ENCODE results near the gene ZNF763. TPM values are rescaled to one million over a fixed set of nuclear protein-coding genes. Genes with fewer than 3 reads are reported as not detected.

The ZNF763 gene
- total RNA-seq, 1 experiment from 2014 or later = 0.77 TPM

GRCh38 chr19:11948646-11949045 is 16.2 kb upstream of the ZNF763 start:
- H4K8ac ChIP-seq (replicated peaks; ENCODE audit: insufficient read length, low read depth, low read length) = no peak overlapping the region
- no peak overlapping the region for H2BK12ac ChIP-seq (ENCODE audit: insufficient read length, low read depth, low read length)
- no peak overlapping the region for H2BK5ac ChIP-seq (ENCODE audit: insufficient read length, low read length)
- no peak overlapping the region for H2BK20ac ChIP-seq (ENCODE audit: low read depth, low read length, poor library complexity, severe bottlenecking)
- Mint-ChIP-seq H3K4me3 (no peak overlapping the region), H3K9me3 (peaks cover 99% of the 10 kb centered on the region in 2 experiments), H3K27ac (no peak overlapping the region), H3K4me1 (no peaks in the 10 kb centered on the region), H3K27me3 (ENCODE audit: low read depth) (peaks cover 4% of the 10 kb centered on the region), H3K36me3 (ENCODE audit: insufficient read depth in 1 of 3, low read depth in 3 of 3) (peaks cover 91 to 96% (median 91%) of the 10 kb centered on the region in 3 experiments)
- H3K9ac ChIP-seq (ENCODE audit: extremely low read depth, insufficient read length, low read length) = no peak overlapping the region
- no peaks in the 10 kb centered on the region for H3K79me2 ChIP-seq (ENCODE audit: insufficient read depth, low read length)
- no peak overlapping the region for H3K23ac ChIP-seq (ENCODE audit: insufficient read length, low read depth, low read length)
- H3K9me3 ChIP-seq (ENCODE audit: control insufficient read depth, low read depth, low read length) = peaks cover 96% of the 10 kb centered on the region
- H3K79me1 ChIP-seq (ENCODE audit: insufficient read depth, low read depth, low read length, poor library complexity, severe bottlenecking) = no peaks in the 10 kb centered on the region
- no peak for DNase-seq
- H2BK15ac ChIP-seq (ENCODE audit: low read depth, low read length) = no peak overlapping the region
- H3K27me3 ChIP-seq (ENCODE audit: insufficient read depth, low read length) = no peaks in the 10 kb centered on the region
- H4K91ac ChIP-seq (ENCODE audit: insufficient read length, low read depth, low read length) = no peak overlapping the region
- H2BK120ac ChIP-seq (ENCODE audit: low read depth, low read length, poor library complexity, severe bottlenecking) = no peak overlapping the region
- H3K4me1 ChIP-seq (ENCODE audit: insufficient read depth, low read length) = no peaks in the 10 kb centered on the region
- H3K23me2 ChIP-seq (ENCODE audit: insufficient read length, low read depth, low read length, poor library complexity, severe bottlenecking) = no peaks in the 10 kb centered on the region
- H3T11ph ChIP-seq (ENCODE audit: low read length) = no peak overlapping the region
- no CpG with 5 or more reads among the region's 3 CpGs for WGBS (ENCODE audit: extremely low coverage, insufficient read length, low lambda C conversion rate)
- no peak overlapping the region for H3K18ac ChIP-seq (ENCODE audit: insufficient read length, low read depth, low read length)
- H3K4me2 ChIP-seq (ENCODE audit: insufficient read depth, insufficient read length, low read length) = no peak overlapping the region
- no peak overlapping the region for H3K4ac ChIP-seq (ENCODE audit: low read depth, low read length)
- H3K14ac ChIP-seq (ENCODE audit: insufficient read depth, low read length) = no peak overlapping the region
- H4K20me1 ChIP-seq (ENCODE audit: control insufficient read depth, insufficient read depth, insufficient read length) = no peaks in the 10 kb centered on the region
- no peak overlapping the region for H3K56ac ChIP-seq (ENCODE audit: insufficient read length, low read depth, low read length)
- H4K5ac ChIP-seq (ENCODE audit: insufficient read length, low read depth, low read length) = no peak overlapping the region
- TF ChIP-seq, protein P1, sequence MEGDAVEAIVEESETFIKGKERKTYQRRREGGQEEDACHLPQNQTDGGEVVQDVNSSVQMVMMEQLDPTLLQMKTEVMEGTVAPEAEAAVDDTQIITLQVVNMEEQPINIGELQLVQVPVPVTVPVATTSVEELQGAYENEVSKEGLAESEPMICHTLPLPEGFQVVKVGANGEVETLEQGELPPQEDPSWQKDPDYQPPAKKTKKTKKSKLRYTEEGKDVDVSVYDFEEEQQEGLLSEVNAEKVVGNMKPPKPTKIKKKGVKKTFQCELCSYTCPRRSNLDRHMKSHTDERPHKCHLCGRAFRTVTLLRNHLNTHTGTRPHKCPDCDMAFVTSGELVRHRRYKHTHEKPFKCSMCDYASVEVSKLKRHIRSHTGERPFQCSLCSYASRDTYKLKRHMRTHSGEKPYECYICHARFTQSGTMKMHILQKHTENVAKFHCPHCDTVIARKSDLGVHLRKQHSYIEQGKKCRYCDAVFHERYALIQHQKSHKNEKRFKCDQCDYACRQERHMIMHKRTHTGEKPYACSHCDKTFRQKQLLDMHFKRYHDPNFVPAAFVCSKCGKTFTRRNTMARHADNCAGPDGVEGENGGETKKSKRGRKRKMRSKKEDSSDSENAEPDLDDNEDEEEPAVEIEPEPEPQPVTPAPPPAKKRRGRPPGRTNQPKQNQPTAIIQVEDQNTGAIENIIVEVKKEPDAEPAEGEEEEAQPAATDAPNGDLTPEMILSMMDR (conservative IDR thresholded peaks at IDR 0.05) = no peak
- H2AK5ac ChIP-seq (ENCODE audit: insufficient read length, low read length) = no peak overlapping the region
- H2AFZ ChIP-seq (ENCODE audit: low read length) = no peak overlapping the region
- no peak overlapping the region for H3K27ac ChIP-seq (ENCODE audit: insufficient read length, low read depth, low read length)

All from H9 (cell line).